HepG2 (cell line): ENCODE results near the gene PRRC2A. TPM values are rescaled to one million over a fixed set of nuclear protein-coding genes. Genes with fewer than 3 reads are reported as not detected.

ENCODE experiments used
- ARID5B ChIP-seq: IDR thresholded peaks from 2 replicates; pipeline ENCODE4 v1.4.0; 2020; ENCODE audit warnings: mild to moderate bottlenecking, missing genetic modification reagents
- ARNTL ChIP-seq: sonication (generic); formaldehyde crosslinking; IDR thresholded peaks from 2 replicates; pipeline ENCODE4 v1.4.0; 2020; ENCODE audit warnings: mild to moderate bottlenecking, missing genetic modification reagents
- CENPT ChIP-seq: sonication (generic); formaldehyde crosslinking; IDR thresholded peaks from 2 replicates; pipeline ENCODE4 v1.8.0; 2022; ENCODE audit warnings: low read depth, mild to moderate bottlenecking, moderate library complexity, missing genetic modification reagents
- KDM5A ChIP-seq: fragments of 200-600 bp; sonication (generic); IDR thresholded peaks from 2 replicates; pipeline ENCODE4 v1.7.0; 2018; ENCODE audit warnings: antibody characterized with exemption, mild to moderate bottlenecking, low read length, borderline replicate concordance
- MXI1 ChIP-seq: IDR thresholded peaks from 3 replicates; pipeline ENCODE4 v1.6.1; 2012; ENCODE audit warnings: low read depth, low read length, inconsistent platforms, borderline replicate concordance
- PBX3 ChIP-seq: sonication (generic); formaldehyde crosslinking; IDR thresholded peaks from 2 replicates; pipeline ENCODE4 v1.8.1; 2023; ENCODE audit warnings: missing genetic modification reagents, inconsistent platforms, borderline replicate concordance
- SALL2 ChIP-seq: sonication (generic); formaldehyde crosslinking; IDR thresholded peaks from 2 replicates; pipeline ENCODE4 v1.8.1; 2023; ENCODE audit warnings: mild to moderate bottlenecking, missing genetic modification reagents, inconsistent platforms
- SMAD3 ChIP-seq: sonication (generic); formaldehyde crosslinking; IDR thresholded peaks from 2 replicates; pipeline ENCODE4 v1.4.0; 2020; ENCODE audit warnings: missing genetic modification reagents
- SNAPC5 ChIP-seq: sonication (generic); formaldehyde crosslinking; IDR thresholded peaks from 2 replicates; pipeline ENCODE4 v1.8.1; 2023; ENCODE audit warnings: mild to moderate bottlenecking, missing genetic modification reagents, borderline replicate concordance
- TFE3 ChIP-seq: IDR thresholded peaks from 2 replicates; pipeline ENCODE4 v1.6.1; 2016
- ZBTB26 ChIP-seq: IDR thresholded peaks from 2 replicates; pipeline ENCODE4 v1.6.1; 2016; ENCODE audit warnings: missing compliant biosample characterization, missing genetic modification reagents, borderline replicate concordance
- ZBTB43 ChIP-seq: sonication (generic); formaldehyde crosslinking; conservative IDR thresholded peaks from 2 replicates; pipeline ENCODE4 v1.4.0; 2020; ENCODE audit warnings: missing genetic modification reagents
- ZGPAT ChIP-seq: IDR thresholded peaks from 2 replicates; pipeline ENCODE4 v1.6.1; 2016; ENCODE audit warnings: mild to moderate bottlenecking
- ZNF329 ChIP-seq: sonication (generic); formaldehyde crosslinking; IDR thresholded peaks from 2 replicates; pipeline ENCODE4 v1.9.0; 2021; ENCODE audit warnings: low read depth, mild to moderate bottlenecking, missing genetic modification reagents
- ZNF557 ChIP-seq: sonication (generic); formaldehyde crosslinking; IDR thresholded peaks from 2 replicates; pipeline ENCODE4 v1.4.0; 2020; ENCODE audit warnings: missing genetic modification reagents
- ZNF605 ChIP-seq: sonication (generic); formaldehyde crosslinking; IDR thresholded peaks from 2 replicates; pipeline ENCODE4 v1.8.0; 2022; ENCODE audit warnings: mild to moderate bottlenecking, missing genetic modification reagents
- ZSCAN22 ChIP-seq: sonication (generic); formaldehyde crosslinking; IDR thresholded peaks from 2 replicates; pipeline ENCODE4 v1.4.0; 2020; ENCODE audit warnings: mild to moderate bottlenecking, missing genetic modification reagents
- polyA plus RNA-seq, 8 experiments: library from polyadenylated mRNA; depleted of rRNA in 3 of 8; stranded (reverse) in 7 of 8; unstranded in 1 of 8; fragments of >200 nt; fragmentation: Illumina TruSeq in 4 of 8; extraction: Trizol in 4 of 8; gene quantifications; 2 replicates each; pipeline versions ENCODE4 v1.2.1 to v1.2.3, GENCODE V29; 2011 to 2016; ENCODE audit warnings: low read depth in 4 of 8, missing spikeins in 1 of 8, mixed read lengths in 1 of 8; ENCODE audit not compliant: insufficient read depth in 1 of 8
- total RNA-seq, 5 experiments: library from RNA; depleted of rRNA; stranded (reverse); fragments of >200 nt; fragmentation: Illumina TruSeq; extraction: Trizol; gene quantifications; 2 replicates each; pipeline ENCODE4 v1.2.3, GENCODE V29; 2016; ENCODE audit warnings: low read depth in 1 of 5

Gene PRRC2A
- total and polyA plus RNA-seq, 2 of the 13 experiments (the other 11 are each of a cell fraction or from before 2014, with no cell fraction given) = 38.9 to 47.4 TPM

GRCh38 chr6:31660381-31661261, 40.1 kb downstream of the PRRC2A start, which contains the start of gene C6orf47 (continued):
- TF ChIP-seq ARID5B (peak; percentile 65), ZGPAT (CRISPR knock-in tag) (peak; percentile 94), ZBTB26 (CRISPR knock-in tag) (peak; percentile 61; the same call in 1 of the 2 replicates), MXI1 (peak; percentile 82; the same call in 1 of the 3 replicates), PBX3 (CRISPR knock-in tag) (peak; percentile 92), ZNF329 (CRISPR knock-in tag) (no peak), SMAD3 (CRISPR knock-in tag) (no peak), ZNF557 (CRISPR knock-in tag) (no peak), SALL2 (CRISPR knock-in tag) (peak; percentile 84), ZSCAN22 (CRISPR knock-in tag) (no peak), ZNF605 (CRISPR knock-in tag) (0 out of 2 replicates have a peak, but pooled peaks have one; percentile 21), SNAPC5 (no peak; the same call in 1 of the 2 replicates), CENPT (CRISPR knock-in tag) (no peak), TFE3 (peak; percentile 27; the same call in 1 of the 2 replicates), ARNTL (CRISPR knock-in tag) (no peak), KDM5A (peak; percentile 35; the same call in 1 of the 2 replicates), ZBTB43 (peak; percentile 85)
